ENCODE measurements around the gene PRELID2.
"Not testable (repeated sequence)": the region's sequence is repeated elsewhere in the genome, so short reads cannot be mapped to it uniquely, and the experiment has no call there.

Gene PRELID2
- long read RNA-seq, donor 1, partial matches to known transcripts = 0 of 2 reads
- long read RNA-seq, donor 1, other reads (novel, unspliced or antisense) = 0 of 2 reads
- long read RNA-seq, donor 2, partial matches to known transcripts = 0 of 1 reads
- long read RNA-seq, donor 2, other reads (novel, unspliced or antisense) = 0 of 1 reads
- long read RNA-seq, donor 3 = 0 reads
- long read RNA-seq, donor 4, partial matches to known transcripts = 0 of 1 reads
- long read RNA-seq, donor 4, other reads (novel, unspliced or antisense) = 0 of 1 reads
- long read RNA-seq, donor 5, partial matches to known transcripts = 0 of 1 reads
- long read RNA-seq, donor 5, other reads (novel, unspliced or antisense) = 0 of 1 reads
- long read RNA-seq, donor 6, partial matches to known transcripts = 0 of 2 reads
- long read RNA-seq, donor 6, other reads (novel, unspliced or antisense) = 0 of 2 reads
- long read RNA-seq, donor 7 = 0 reads
- long read RNA-seq, donor 8 = 0 reads

- peak; percentile 97 for DNase-seq
Observed at GRCh38 chr5:145834917-145835847, at the start of gene PRELID2. Gene PRELID2, minus strand, starts transcription at chr5:145835342. Its CDS starts 91 bp downstream, at chr5:145835251.

GRCh38 chr5:145874765-145875164, 39.6 kb upstream of the PRELID2 start:
- DNase-seq = no peak

DNA sequence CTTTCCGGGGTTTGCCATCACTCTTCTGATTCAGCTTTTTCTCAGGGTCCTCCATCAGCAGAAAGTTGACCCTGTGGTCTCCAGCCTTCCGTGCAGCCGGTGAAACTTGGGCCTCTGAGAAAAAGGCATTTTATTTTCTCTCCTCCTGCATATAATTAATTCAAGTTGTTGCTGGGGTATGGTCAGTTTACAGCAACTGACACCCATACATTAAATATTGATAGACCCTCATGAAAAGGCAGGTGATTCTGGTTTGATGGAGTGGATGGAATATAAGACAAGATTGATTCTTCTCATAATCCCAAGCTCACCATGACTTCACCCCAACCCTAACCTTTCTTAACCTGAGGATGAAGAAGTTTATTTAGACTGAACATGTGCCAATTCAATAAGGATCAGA, 37.8 kb upstream of the PRELID2 start, which contains the start of gene GRXCR2:
TSS of gene GRXCR2 (minus strand) at position 101 of the 400 bp plus-strand sequence. CDS start at position 55, 46 bp downstream.
- no peak for DNase-seq

- no peak for DNase-seq
Observed at GRCh38 chr5:145872486-145872885, 37.3 kb upstream of the PRELID2 start.

- no peak for DNase-seq
Observed at GRCh38 chr5:145869753-145870152, 34.6 kb upstream of the PRELID2 start.

DNA sequence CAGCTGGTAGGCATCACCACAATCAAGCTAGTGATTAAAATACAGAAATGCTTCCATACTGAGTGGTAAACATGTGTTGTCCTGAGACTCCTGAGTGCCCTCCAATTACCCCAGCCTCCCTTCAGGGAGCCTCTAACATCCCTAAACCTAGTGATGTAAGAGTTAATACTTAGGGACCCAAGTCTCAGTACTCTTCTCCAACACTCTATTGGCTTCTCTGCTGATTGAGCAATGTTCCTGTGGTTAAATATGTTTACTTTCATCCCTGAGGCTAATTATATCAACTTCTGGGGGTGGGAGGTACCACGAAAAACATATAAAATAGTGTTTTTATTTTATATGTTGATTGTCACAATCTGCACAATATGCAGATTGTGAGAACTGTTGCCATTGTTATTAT, 32.7 kb upstream of the PRELID2 start:
- no peak for DNase-seq

DNA sequence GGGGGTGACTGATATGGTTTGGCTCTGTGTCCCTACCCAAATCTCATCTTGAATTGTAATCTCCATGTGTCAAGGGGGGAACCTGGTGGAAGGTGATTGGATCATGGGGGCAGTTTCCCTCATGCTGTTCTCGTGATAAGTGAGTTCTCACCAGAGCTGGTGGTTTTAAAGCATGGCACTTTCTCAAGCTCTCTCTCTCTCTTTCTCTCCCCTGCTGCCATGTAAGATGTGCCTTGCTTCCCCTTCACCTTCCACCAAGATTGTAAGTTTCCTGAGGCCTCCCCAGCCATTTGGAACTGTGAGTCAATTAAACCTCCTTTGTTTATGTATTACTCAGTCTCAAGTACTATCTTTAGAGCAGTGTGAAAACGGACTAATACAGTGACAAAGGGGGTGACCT, 29.3 kb upstream of the PRELID2 start:
- not testable (repeated sequence) for DNase-seq

- DNase-seq = no peak
Observed at GRCh38 chr5:145863003-145863402, 27.9 kb upstream of the PRELID2 start.

DNA sequence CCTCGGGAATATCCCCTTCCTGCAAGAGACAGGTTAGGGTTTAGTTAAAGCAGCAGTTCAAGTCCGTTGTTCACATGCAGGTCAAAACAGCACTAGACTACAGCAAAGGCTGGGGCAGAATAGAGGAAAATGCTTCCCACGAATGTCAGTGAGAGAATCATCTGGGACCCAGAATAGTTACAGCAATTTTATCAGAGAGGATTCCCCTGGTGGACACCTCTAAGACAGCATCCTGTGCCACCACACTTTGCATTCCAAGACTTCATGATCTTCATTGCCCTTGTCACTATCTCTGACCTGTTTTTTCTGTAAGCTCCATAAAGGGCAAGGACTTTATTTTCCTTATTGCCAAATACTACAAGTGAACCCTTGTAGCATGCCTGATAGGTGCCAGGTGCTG, 24.8 kb upstream of the PRELID2 start:
- no peak for DNase-seq

DNA sequence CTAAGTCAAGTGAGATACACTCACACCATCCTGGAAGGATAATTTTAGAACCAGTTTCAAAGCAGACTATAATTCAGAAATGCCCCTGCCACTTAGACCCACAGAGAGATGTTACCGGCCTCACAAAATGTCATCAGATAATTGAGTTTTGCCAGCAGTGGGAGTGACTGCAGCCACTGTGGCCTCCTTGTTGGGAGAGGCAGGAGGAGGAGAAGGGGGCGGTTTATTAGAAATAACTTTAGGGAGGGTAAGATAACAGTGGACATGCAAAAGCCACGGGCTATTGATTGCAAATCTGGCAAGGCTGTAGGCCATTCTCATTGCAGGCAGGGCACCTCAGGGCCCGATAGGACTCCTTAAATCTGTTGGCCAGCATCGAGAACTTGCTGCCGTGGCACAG, 24.3 kb upstream of the PRELID2 start:
- peak; percentile 18 for DNase-seq

DNA sequence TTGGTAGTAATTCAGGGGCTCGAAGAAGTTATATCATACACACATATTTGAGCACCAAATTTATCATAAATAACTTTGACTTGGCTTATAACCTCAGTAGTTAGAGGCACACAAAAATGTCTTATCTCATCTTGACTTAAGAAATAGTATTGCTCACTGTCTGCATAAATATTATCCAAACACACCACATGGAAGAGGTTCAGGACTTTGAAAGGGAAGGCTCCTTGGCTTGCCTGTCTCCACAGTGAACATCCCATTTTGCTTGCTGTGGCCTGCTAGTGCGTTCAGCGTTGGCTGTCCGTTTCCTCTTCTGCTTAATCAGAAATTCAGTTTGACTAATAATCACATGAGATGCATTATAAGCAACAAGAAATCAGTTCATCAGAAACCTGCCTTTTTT, 23.8 kb upstream of the PRELID2 start:
- DNase-seq = no peak

- DNase-seq = peak; percentile 85
Observed at GRCh38 chr5:145856285-145856818, 21.2 kb upstream of the PRELID2 start.

DNA sequence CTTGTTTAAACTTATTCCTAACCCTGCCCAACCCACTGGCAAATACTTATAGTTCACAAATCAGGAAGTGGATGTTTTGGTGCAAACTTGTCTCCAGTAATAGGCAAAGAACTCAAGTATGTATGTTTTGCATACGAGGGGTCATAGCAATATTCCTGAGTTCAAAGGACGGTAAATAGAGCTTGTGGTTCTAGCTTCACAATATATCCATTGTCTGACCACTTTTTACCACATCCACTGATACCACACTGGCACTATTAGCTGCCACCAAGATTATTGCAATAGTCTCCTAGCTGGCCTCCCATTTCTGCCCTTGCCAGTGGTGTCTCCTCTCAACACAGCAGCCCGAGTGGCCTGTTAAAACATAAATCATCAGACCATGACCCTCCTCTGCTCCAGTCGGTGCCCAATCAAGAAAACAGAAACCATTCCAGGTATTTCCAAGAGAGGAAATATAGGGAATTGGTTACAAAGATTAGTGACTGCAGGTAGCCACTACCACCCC, 20.7 kb upstream of the PRELID2 start:
- no peak for DNase-seq

DNA sequence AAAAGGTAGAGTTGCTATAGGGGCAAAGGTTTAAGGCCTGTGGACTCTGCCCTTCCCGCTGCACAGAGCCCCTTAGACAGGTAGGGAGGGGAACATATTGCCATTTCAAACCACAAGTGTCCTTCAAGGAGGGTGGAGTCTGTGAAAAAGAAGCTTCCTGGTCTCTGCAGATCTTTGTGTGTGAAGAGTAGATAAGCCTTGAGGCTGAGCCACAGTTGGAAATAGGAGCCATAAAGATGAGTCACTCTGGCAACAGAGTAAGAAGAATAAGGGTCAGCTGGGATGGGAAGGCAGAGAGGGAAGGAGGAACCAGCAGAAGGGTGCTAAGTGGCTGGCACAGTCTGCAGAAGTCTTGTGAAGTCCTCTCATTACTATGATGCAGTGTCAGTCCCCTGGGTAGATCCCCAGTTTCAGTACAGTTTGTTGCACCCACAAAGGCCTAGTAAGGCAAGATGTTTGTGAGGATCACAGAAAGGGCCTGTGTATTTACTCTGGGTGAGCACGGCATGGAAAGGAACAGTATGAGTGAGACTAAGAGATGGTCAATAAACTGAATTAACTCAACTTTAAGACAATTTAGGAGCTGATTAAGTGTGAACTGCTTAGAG, 19.6 kb upstream of the PRELID2 start:
- DNase-seq = no peak

- no peak for DNase-seq
Observed at GRCh38 chr5:145853781-145854376, 18.7 kb upstream of the PRELID2 start.

GRCh38 chr5:145852990-145853389, 17.8 kb upstream of the PRELID2 start:
- no peak for DNase-seq

DNA sequence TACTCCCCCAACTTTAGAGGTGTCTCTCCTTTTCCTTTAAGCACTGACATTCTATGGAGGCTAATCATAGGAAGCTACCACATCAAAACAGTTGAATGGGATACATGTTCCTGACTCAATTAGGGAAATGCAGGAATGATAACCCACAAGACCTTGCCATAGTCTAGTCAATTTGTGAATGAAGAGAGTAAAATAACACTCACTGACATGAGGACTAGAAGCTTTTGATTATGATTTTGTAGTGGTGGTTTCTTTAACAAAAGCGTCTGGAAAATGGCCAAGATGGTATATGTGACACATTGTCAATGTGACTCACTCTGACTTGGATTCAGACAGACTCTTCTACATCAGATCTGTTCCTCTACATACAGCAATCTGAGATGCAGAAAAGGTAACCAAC, 13.7 kb upstream of the PRELID2 start:
- DNase-seq = no peak

DNA sequence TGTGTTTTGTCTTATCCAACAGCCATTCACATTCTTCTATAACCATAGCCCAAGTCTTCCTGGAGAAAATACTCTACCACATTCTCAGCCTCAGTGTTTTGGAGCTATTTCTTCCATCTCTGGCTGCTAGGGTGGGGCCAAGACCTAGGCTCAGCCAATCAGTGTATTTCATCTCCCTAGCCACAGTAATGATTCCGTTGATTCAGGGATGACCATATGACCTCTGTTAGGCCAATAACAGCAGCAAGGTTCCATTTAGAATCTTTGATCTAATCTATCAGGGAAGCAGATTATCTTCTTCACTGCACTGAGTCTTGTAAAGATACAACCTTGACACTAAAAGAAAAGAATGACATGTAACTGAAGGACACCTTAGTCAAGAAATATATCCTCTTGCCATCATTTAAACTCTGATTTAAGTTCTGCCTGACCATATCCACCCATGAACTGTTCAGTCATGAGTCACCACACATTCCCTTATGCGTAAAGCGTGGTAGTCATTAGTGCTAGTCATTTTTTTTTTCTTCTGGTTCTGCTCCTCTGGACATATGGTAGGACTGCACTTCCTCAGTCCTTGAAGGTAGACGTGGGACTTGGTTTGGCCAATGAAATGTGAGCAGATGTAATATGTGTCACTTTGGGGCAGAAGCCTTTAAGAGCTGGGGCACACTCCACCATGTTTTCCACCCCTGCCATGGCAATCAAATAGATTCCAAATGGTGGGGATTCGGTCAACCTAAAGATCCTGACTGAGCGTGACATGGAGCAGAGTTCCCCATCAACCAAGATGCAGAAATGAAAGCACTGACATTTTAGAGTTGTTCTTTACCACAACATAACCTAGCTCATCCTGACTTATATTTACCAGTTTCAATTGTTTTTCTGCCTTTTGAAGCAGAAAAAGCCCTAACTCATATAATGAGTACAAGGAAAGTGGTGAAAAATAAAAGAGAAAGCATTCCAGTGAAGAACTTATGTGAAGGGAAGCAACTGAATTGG, 12.7 kb upstream of the PRELID2 start:
- DNase-seq = no peak

DNA sequence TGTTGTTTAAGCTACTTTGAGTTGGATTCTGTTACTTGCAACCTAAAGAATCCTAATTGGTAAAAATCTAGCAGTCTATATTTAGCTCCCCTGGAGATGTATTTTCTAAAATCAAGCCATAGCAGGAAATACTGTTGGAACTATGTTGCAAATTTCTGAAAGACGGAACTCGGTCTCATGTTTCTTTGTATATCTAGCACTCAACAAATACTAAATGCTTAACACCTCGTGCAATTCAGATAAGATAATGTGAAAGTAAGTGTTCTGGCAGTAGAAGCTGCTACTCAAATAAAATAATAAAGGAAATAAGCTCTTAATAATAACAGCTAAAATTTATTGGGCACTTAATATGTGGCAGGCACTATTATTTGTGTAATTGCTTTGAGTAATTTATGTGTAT, 10.9 kb upstream of the PRELID2 start:
- DNase-seq = no peak

- no peak for DNase-seq
Observed at GRCh38 chr5:145841299-145841698, 6.2 kb upstream of the PRELID2 start.
